Heart left ventricle (tissue), 16 donors: ENCODE results near the gene CEPT1. TPM values are rescaled to one million over a fixed set of nuclear protein-coding genes. Genes with fewer than 3 reads are reported as not detected.

Experiments used
- ATAC-seq, 4 donors: fragments of 200-7000 bp; cut with Tn5 transposase; one replicate each; pipeline ENCODE4 v1.9.1; 2020 to 2022; ENCODE audit warnings: moderate library complexity in 4 of 4, mild to moderate bottlenecking in 3 of 4, moderate number of reproducible peaks in 1 of 4
- DNase-seq, 5 donors: peaks; one replicate each; pipeline ENCODE4 v3.0.0-alpha.2; 2020
- H3K27ac ChIP-seq, 12 donors: fragments of 200-600 bp; sonication (generic) in 4 of 12; one replicate each; pipeline versions ENCODE4 v1.5.0 to v1.8.0; 2016 to 2022; ENCODE audit warnings: mild to moderate bottlenecking in 2 of 12
- H3K27me3 ChIP-seq, 9 donors: fragments of 200-600 bp; sonication (generic) in 2 of 9; one replicate each; pipeline versions ENCODE4 v1.5.1 to v1.8.0; 2016 to 2022; ENCODE audit warnings: mild to moderate bottlenecking in 3 of 9
- H3K36me3 ChIP-seq, 9 donors: fragments of 200-600 bp; sonication (generic) in 2 of 9; one replicate each; pipeline versions ENCODE4 v1.5.0 to v1.8.0; 2018 to 2022; ENCODE audit warnings: mild to moderate bottlenecking in 2 of 9
- H3K4me1 ChIP-seq, 12 donors: fragments of 200-600 bp; sonication (generic) in 4 of 12; one replicate each; pipeline versions ENCODE4 v1.5.0 to v1.8.0; 2016 to 2022; ENCODE audit warnings: mild to moderate bottlenecking in 3 of 12
- H3K4me3 ChIP-seq, 12 donors: fragments of 200-600 bp; sonication (generic) in 4 of 12; one replicate each; pipeline versions ENCODE4 v1.5.0 to v1.8.0; 2017 to 2022; ENCODE audit warnings: mild to moderate bottlenecking in 9 of 12, moderate library complexity in 4 of 12
- H3K9me3 ChIP-seq, 12 donors: fragments of 200-600 bp; sonication (generic) in 4 of 12; one replicate each; pipeline versions ENCODE4 v1.5.0 to v1.8.0; 2016 to 2022; ENCODE audit warnings: mild to moderate bottlenecking in 1 of 12
- CTCF ChIP-seq, 12 donors: fragments of 200-600 bp; sonication (generic) in 4 of 12; IDR thresholded peaks; one replicate each; pipeline versions ENCODE4 v1.5.0 to v1.8.0; 2018 to 2022; ENCODE audit warnings: antibody characterized with exemption in 12 of 12, mild to moderate bottlenecking in 5 of 12
- POLR2A ChIP-seq, 2 donors: fragments of 450-650 bp; IDR thresholded peaks; one replicate each; pipeline ENCODE4 v1.6.1; 2017; ENCODE audit warnings: antibody characterized with exemption in 2 of 2, mild to moderate bottlenecking in 2 of 2, moderate library complexity in 2 of 2
- WGBS, 4 donors: extraction: QIAGEN DNeasy Blood & Tissue Kit in 2 of 4; methylation state at CpG; one replicate each; pipeline versions ENCODE4 v1.1.5 to v1.1.7; 2013 to 2018; 5-methylcytosine and 5-hydroxymethylcytosine counted together
- intact Hi-C, 10 donors: fragments of 100-400 bp; cut with DNase I; formaldehyde crosslinking; loops; one replicate each; pipeline versions ENCODE4 v1.11.1 to v1.14.2; 2022
- polyA plus RNA-seq, 2 donors: library from polyadenylated mRNA; stranded (reverse); fragments of 200-250 nt; gene quantifications; one replicate each; pipeline ENCODE4 v1.2.3, GENCODE V29; 2013
- total RNA-seq, 9 donors: library from RNA; depleted of rRNA in 2 of 9; stranded (reverse); fragments of >200 nt in 2 of 9; fragmentation: NEBNext Ultra II Directional in 3 of 9; extraction: Animal tissue kit (Norgen Biotek cat#: 25700) in 3 of 9; gene quantifications; one replicate each; pipeline versions ENCODE4 v1.1.0 to v1.2.4, GENCODE V29; 2016 to 2023
- donor health status: ischemic (EF 13 %, LVEDD 7.1; RV severe dilation, severe dysfunction).
- donor health status: healthy with polysubstance abuse.
- donor health status: DM: no; HTN: yes; CAD: no.
- donor health status: DM: no; HTN: no; CAD: no.
- donor health status: ischemic (EF 25% LVEDD 6.9; RV normal size, moderate dysfunction).
- donor health status: ischemic (EF 25% LVEDD 5.7; RV mildly dilated, moderate dysfunction).
- donor health status: healthy.
- donor health status: DM: yes; HTN: yes; CAD: no.
- donor health status: ischemic (EF 35%, LVEDD 5.7; RV mildly dilated, moderate dysfunction).
- donor health status: nonischemic (EF 11% LVEDD 7.7; RV severe dilation, severe dysfunction).
- donor health status: DM: yes; HTN: yes; CAD: no.
- donor health status: PGD.
- donor health status: ischemic (EF 29% LVEDD 5.4; RV normal size, mild dysfunction).
- donor health status: nonischemic (EF 23%, LVEDD 6.1; RV moderate dilation, normal function).

The CEPT1 gene
- total and polyA plus RNA-seq, 11 donors, result 7.4 to 26.9 (median 11.6) TPM

- Histone ChIP-seq H3K9me3 (no peaks in the 10 kb centered on the region), H3K4me3 (no peak overlapping the region), H3K4me1 (peaks cover 0 to 4% (median 0%) of the 10 kb centered on the region in 12 donors), H3K27me3 (no peaks in the 10 kb centered on the region), H3K27ac (no peak overlapping the region), H3K36me3 (peaks cover 0 to 92% (median 77%) of the 10 kb centered on the region in 9 donors)
- no peak for TF ChIP-seq POLR2A (IDR thresholded peaks at IDR 0.05)
- no peak for TF ChIP-seq CTCF (IDR thresholded peaks at IDR 0.05)
- intact Hi-C loops, result no loop called here
- DNase-seq, result no peak
- ATAC-seq, result no peak
These were observed 32.4 kb downstream of the CEPT1 start for GRCh38 chr1:111172463-111172862.

- no peaks in the 10 kb centered on the region for H3K9me3 ChIP-seq
- no peak for TF ChIP-seq CTCF (IDR thresholded peaks at IDR 0.05)
- TF ChIP-seq POLR2A (IDR thresholded peaks at IDR 0.05), result no peak
- intact Hi-C loops, result no loop called here
- H3K36me3 ChIP-seq, result peaks cover 0 to 93% (median 75%) of the 10 kb centered on the region in 9 donors
- H3K4me1 ChIP-seq, result peaks cover 0 to 4% (median 0%) of the 10 kb centered on the region in 12 donors
- no peak for ATAC-seq
- DNase-seq, result no peak
- H3K27me3 ChIP-seq, result no peaks in the 10 kb centered on the region
- H3K4me3 ChIP-seq, result no peak overlapping the region
- no peak overlapping the region for H3K27ac ChIP-seq
These were observed 34.0 kb downstream of the CEPT1 start for GRCh38 chr1:111174070-111174469.

- intact Hi-C loops, result no loop called here
- WGBS, 4 donors, result 82 to 96% (median 91%) methylated on average over 3 of the region's 3 CpGs
- Histone ChIP-seq H3K4me3 (no peak overlapping the region), H3K36me3 (peaks cover 0 to 89% (median 67%) of the 10 kb centered on the region in 9 donors), H3K4me1 (peaks cover 0 to 4% (median 0%) of the 10 kb centered on the region in 12 donors), H3K9me3 (no peaks in the 10 kb centered on the region), H3K27ac (no peak overlapping the region), H3K27me3 (no peaks in the 10 kb centered on the region)
- no peak for TF ChIP-seq CTCF (IDR thresholded peaks at IDR 0.05)
- TF ChIP-seq POLR2A (IDR thresholded peaks at IDR 0.05), result no peak
- ATAC-seq, result no peak
- DNase-seq, result no peak
These were observed 35.3 kb downstream of the CEPT1 start for GRCh38 chr1:111175349-111175748.

- DNase-seq, result no peak
- Histone ChIP-seq H3K4me1 (peaks cover 0 to 4% (median 0%) of the 10 kb centered on the region in 12 donors), H3K27me3 (no peaks in the 10 kb centered on the region), H3K4me3 (no peak overlapping the region), H3K9me3 (no peaks in the 10 kb centered on the region), H3K27ac (no peak overlapping the region), H3K36me3 (peaks cover 0 to 88% (median 70%) of the 10 kb centered on the region in 9 donors)
- 57 to 74% (median 64%) methylated on average over 1 of the region's 1 CpG for WGBS, 4 donors
- no peak for ATAC-seq
- intact Hi-C loops, result no loop called here
- TF ChIP-seq CTCF (IDR thresholded peaks at IDR 0.05) (no peak), POLR2A (IDR thresholded peaks at IDR 0.05) (no peak)
These were observed 36.7 kb downstream of the CEPT1 start for GRCh38 chr1:111176678-111177077.
